HG02870 (cell line): Measurements from ENCODE around the gene CREG2.
"Not testable (repeated sequence)": the region's sequence is repeated elsewhere in the genome, so short reads cannot be mapped to it uniquely, and the experiment has no call there.

Source experiments
- ATAC-seq: cut with Tn5 transposase; IDR thresholded peaks from one replicate; pipeline ENCODE4 v1.9.1; 2021; ENCODE audit warnings: mild to moderate bottlenecking, moderate library complexity; ENCODE audit not compliant: unreplicated experiment

The CREG2 gene

DNA sequence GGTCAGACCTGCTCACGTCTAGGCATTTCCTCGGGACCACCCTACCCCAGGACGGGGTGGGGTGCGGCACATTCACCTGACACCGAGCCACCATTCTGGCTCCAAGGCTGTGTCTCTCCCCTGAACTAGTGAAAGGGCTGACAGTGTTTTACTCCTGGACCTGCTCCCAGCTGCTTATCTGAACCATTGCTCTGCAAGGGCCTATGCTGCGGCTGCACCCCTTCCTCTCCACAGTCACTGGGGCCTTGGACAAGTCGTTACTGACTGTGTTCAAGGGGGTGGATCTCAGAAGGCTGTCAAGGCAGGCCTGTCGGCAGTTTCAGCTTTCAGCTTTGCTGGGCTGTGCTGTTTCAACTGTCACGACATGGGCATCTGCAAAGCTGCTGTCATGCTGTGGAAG is 11.7 kb downstream of the CREG2 start:
- ATAC-seq = no peak

DNA sequence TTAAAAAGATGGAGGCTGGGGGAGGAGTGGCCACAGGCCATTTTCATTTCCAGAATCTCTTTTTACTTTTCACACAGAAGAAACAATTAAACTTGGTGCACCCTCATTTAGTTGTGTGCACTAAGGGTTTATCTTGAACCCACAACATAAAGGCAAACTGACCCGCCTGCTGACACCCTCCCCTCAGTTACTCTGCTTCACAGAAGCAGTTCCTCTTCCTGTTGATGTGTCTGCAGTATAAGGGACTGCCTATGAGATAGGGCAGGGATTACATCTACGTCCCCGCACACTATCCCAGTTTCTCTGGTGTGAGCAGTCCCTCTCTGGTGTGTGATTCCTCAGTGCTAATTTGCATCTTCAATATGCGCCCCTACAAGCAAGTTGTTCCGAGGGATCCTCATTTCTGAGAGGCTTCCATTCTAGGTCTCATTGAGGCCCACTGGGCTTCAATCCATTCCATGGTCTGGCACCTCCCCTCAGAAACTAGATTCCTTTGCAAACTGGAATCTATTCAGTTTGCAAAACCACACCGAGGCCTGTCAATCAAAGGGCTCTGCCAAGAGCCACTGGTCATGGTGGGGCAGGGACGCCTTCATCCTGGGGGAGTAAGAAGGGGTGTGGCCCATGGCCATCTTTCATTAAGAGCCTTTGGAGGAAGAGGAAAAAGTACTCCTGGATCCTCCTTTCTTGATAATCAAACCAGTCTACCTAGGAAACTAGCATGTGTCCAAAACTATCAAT is 12.3 kb downstream of the CREG2 start:
- no peak for ATAC-seq

DNA sequence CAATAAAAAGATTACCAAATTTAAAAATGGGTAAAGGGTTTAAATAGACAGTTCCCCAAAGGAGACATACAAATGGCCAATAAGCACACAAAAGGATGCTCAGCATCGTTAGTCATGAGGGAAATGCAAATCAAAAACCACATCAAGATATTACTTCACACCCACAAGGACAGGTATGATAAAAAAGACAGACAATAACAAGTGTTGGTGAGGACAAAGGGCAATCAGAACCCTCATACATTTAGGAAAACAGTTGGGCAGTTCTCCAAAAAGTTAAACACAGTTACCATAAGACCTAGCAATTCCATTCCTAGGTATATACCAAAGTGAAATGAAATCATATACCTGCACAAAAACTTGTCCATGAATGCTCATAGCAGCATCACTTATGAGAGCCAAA is 14.5 kb downstream of the CREG2 start:
- no peak for ATAC-seq

DNA sequence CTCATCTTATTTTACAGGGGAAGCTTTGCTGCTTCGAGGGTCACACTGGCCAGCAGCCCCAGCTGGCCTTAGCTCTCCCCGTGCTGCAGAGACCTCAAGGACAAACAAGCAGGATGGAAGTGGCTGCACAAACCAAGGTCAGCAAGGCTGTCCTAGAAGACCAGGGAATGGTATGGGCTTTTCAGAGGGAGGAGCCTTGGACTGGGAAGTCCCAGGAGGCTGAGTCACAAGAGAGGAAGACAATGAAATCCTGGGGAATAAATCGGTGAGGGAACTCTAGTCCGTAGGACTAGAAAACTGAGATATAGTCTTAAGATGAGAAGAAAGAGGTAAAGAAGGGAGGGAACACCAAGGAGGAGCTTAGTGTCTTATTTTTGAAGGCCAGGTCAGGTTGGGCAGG is 15.7 kb downstream of the CREG2 start:
- no peak for ATAC-seq

DNA sequence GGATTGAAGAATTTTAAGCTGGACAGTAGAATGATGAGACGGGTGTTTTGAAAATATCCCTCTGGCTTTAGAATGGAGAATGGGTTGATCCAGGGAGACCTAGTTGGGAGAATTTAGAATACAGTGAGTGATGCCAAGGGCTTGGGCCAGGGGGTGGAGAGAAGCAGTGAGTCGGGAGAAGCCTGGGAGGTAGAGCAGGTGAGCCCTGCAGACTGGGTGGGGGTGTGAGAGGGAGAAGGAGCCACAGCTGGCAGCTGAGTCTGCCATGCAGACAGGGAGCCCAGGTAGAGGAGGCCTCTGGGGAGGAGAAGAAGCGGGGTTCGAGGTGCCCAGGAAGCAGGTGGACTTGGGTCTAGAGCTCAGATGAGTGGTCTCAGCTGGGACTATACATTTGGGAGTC is 18.2 kb downstream of the CREG2 start:
- no peak for ATAC-seq

DNA sequence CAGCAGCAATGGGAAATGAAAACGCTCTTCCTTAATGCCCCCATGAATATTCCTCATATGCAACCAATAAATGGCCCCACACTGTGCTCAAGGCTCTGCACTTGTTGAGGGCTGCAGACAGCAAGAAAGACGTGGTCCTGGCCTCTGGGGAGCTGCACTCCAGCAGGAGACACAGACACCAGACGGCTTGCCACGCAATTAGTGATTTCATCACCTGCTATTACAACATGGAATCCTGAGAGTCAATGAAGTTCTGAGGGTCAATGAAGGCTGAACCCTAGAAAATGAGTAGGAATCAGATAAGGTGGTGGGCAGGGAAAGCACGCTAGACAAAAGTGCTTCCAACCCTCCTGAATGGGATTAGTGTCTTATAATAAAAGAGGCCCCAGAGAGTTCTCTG is 18.9 kb downstream of the CREG2 start:
- no peak for ATAC-seq

DNA sequence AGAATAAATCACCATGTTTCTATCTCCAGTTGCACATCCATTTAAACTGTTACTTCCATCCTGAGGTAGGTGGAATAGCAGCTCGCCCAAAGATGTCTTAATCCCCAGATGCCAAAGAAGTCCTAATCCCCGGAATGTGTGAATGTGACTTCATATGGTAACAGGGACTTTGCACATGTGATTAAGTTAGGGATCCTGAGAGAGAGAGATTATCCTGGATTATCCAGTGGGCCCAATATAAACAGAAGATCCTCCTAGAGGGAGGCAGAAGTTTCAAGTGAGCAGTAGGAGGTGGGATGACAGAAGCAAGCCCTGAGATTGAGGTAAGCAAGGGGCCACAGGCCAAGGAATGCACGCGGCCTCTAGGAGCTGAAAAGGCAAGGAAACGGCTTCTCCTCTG is 19.8 kb downstream of the CREG2 start:
- no peak for ATAC-seq

DNA sequence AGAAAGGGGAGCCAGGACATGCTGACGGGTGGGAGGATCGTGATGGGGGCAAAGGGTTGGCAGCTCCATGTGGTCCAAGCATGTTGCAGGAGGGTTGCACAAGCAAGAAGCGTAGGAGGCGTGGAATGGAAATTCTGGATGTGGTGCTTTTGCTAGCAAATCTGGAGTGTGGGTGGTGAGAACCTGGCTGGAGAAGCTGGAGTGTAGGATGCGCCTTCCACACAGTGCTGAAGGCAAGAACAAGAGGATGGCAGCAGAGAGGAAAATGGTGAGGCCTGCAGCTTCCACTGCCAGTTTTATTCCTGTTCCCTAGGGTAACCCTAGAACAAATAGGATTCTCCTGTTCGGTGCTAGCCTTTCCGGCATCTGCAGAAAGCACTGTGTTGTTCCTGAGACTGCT is 22.4 kb downstream of the CREG2 start:
- ATAC-seq = no peak

DNA sequence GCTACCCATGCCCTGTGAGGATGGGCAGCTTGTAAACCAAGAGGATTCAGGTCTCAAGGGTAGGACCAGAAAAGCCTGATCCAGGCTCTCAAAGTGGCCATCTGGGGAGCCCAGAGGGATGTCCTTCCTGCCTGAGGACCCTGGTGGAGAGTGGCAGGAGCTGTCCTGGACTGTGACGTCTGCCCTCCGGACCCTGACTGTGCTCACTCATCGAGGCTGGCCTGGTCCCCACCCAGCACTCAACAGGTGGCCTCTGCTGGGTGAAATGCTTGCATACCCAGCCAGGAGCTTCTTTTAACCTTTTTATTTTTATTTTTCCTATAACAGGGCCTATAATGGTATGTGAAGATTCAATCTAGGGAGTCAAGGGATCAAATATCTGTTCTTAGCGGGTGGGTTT is 24.5 kb downstream of the CREG2 start:
- no peak for ATAC-seq

DNA sequence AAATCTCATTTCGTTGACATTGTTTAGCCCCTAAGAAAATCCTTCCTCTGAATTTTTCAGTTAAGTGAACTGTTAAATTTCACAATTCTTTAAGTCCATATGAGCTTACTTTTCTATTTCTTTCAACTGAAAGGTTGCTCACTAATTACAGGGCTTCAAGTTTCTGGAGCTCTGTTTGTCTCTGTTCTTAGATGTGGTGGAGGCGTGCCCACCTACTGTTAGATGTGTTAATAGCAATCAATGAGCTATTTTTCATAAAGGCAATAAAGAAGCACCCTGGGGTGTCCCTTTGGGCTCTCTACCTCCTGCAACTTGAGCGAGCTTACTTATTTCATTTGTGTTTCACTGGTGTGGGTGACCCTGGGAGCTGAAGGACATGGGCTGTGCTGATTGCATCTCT is 25.0 kb downstream of the CREG2 start:
- no peak for ATAC-seq

DNA sequence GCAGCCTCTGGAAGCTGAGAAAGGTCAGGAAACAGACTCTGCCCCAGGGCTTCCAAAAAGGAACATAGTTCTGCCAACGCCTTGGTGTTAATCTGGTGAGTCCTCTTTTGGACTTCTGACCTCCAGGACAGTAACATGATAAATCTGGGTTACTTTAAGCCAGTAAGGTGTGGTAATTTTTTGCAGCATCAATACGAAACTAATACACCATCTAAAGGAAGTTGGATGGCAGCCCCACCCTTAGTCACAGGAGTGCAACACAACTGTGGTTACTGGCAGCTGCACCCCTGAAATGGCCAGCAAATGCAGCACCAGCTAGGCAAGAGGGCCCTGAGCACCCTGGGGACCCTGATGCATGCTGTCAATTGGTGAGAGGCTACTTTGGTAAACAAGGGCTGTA is 25.8 kb downstream of the CREG2 start:
- ATAC-seq = no peak

DNA sequence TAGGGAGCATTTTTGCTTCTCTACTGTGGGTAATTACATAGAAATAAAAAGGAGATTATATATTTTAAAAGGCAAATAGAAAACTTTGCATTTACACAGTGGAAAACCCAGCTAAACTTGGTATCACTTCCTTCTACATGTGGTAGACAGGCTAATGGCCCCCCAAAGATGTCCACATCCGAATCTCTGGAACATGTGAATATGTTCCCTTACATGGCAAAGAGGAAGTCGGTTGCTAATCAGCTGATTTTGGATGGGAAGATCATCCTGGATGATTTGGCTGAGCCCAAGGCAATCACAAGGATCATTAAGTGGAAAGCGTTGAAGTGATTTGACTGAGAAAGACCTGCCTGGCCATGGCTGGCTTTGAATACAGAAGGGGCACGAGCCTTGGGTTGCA is 26.2 kb downstream of the CREG2 start:
- ATAC-seq = no peak

DNA sequence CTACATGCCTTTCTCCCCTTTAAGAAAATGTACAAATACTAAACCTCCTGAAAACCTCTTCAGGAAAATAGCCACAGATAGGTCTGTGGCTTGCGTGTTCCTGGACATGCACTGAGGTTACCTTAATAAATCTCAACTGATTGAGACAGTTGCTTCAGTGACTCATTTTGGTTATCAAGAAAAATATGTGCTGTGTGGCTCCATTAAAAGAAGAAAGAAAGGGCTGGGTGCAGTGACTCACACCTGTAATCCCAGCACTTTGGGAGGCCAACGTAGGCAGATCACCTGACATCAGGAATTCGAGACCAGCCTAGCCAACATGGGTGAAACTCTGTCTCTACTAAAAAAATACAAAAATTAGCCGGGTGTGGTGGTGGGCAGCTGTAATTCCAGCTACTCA is 27.1 kb downstream of the CREG2 start:
- ATAC-seq = no peak

DNA sequence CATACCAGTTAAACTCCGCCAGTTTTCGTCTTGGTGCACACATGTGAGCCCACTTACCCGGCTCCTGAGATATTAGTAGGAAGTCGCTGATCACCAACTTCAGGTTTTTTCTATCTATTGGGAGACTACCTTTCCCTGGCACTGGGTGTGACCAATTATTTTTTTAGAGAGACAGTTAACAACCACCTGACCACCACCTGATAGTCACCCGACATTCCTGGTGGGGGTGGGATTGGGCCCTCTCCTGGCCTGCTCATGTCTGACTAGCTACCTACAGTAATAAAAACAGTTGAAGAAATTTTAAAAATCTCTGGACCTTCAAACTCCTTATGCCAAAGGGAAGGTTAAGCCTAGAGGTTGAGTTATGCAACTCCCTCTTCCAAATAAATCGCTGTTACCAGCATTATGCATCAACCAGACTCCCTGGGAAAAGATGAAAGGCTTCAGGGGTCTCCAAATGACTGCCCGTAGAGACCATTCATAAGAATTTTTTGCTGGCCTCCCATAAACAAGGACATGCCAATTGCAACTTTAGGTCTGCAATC is 27.8 kb downstream of the CREG2 start:
- ATAC-seq = no peak

DNA sequence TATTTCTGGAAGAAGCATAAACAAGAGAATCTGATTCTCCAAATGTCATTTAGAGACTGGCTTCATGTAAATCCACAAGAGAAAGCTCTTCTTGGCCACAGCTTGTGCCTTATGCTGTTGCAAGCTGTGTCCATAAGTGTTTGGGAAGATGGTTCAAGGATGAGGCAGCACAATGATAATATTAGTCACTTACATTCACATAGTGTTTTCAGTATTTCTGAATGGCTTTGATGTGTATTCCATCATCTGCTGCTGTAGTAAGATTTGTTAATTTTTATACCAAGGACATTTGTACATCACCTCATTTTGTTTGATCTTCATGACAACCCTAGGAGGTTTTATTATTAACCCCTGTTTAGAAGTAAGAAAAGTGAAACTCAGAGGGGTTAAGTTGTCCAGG is 29.9 kb downstream of the CREG2 start:
- no peak for ATAC-seq

DNA sequence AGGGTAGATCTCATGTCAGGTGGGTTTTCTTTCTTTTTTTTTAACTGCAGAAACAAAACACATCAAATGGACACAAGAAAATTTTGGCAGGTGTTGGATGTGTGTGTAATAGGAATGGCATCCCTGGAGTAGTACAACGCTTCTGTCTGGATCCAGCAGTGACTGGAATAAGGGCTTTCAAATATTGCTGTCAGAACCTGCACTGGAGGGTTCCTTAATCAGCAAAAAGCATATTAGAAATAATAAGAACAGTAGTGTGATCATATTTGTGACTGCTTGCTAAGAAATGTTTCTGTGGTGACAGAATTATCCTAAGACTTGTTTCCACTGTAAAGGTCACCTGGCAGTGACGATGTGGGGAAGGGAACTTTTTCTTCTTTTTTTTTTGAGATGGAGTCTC is 30.8 kb downstream of the CREG2 start:
- ATAC-seq = no peak

DNA sequence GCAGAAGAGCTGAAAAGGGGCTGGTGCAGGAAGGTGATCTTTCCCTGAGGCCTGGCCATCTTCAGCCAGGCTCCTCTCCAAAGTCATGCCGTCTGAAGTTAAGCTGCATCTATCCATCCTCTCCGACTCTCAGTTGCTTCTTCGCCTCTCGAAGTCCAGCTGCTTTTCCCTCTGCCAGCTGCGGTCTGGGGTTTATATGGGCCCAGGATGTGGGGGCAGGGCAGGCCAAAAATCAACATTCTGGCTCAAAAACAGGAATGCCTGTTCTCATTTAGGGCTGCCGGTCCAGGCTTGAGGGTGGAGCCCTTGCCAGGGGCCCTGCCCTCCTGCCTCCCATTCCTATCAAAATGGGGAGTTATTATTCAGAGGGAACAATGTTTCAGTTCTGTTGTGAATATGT is 31.2 kb downstream of the CREG2 start:
- ATAC-seq = no peak

DNA sequence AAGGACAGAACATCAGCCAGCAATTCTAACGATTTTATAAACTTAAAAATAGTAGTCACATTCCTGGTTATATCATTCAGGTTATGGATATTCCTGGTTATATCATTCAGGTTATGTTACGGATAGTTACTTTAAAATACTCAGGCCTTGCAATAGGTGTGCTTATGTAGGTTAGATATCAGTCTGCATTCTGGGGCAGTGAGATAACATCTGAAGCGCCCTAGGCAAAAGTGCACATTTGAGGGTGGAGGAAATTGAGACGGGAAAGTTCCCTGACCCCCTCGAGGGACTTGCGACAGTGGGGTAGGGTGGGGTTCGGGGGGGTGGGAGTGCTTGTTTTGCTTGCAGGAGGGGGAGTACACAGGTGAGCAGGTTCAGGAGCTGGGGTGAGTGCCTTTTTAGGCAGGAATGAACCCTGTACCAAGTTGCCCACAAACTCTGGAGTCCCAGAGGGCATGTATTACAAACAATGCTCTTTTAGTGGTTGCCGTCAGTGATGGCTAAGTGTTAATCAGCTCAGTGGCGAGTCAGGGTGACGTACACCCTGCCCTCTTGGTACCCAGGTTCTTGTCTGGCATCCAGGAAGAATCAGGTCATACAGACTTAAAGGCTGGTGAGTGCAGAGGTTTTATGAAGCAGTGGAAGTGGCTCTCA is 31.8 kb downstream of the CREG2 start:
- no peak for ATAC-seq

DNA sequence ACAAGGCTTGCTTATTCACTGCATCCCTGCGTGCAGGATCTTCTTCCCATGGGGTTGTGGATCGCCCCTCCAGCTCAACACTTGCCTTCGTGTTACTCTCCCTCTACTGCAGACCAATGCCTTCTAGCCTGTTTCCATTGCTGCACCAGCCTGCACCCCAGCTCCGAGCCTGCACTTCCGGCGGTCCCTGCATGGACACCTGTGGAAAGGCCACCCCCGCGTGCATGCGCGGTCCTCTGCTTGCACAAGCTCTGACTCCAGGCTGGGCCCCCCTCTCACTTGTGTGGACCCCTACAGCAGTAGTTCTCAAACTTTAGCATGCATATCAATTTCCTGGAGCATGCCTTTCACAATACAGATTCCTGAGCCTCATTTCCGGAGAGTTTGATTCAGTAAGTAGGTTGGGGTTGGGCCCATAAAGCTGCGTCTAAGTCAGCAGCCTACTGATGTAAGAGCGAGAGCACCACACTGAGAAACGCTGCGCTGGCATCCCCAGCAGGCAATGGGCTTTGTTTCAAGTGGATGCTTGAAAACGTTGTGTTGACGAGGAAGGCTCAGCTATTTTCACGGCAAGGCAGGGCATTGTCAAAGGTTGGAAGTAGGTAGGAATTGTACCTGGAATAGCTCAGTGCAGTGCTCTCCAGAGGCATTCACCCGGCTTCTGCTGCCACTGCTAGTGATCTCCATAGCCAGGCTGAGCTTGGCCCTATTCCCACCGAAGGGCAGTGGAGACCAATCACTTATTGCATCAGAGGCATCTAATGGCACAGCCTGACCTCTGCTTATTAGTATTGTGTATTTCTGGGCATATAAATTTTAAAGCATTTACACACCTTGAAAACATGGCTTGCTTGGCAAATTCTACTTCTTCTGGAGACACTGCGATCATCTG is 32.6 kb downstream of the CREG2 start:
- ATAC-seq = no peak

DNA sequence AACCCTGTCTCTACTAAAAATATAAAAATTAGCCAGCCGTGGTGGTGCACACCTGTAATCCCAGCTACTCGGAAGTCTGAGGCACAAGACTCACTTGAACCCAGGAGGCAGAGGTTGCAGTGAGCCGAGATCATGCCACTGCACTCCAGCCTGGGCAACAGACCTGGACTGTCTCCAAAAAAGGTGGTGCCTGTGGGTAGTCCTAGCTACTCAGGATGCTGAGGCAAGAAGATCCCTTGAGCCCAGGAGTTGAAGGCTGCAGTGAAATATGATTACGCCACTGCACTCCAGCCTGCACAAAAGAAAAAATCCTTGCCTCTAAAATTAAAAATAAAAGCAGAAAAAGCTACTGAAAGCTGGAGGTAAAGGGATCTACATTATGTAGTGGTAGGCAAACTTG is 34.7 kb downstream of the CREG2 start:
- not testable (repeated sequence) for ATAC-seq

DNA sequence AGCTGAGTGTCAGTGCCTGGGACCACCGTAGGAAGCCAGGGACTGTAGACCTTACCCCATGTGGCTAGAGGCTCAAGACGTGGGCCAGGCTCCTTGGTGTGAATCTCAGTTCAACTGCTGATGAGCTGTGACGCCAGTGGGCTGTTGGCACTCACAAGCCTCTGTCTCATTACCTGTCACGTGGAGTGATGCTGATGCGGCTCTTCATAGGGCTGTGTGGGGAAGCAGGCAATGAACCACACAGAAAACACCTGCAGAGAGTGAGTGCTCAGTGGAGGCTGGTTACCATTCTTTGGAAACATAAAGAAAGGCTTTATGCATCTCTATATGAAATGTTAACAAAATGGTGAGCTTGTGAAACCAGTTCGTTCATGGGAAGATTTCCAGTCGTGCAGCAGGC is 36.1 kb downstream of the CREG2 start:
- no peak for ATAC-seq
